ENCODE measurements around the gene STXBP6. TPM values are rescaled to one million over a fixed set of nuclear protein-coding genes. Genes with fewer than 3 reads are reported as not detected.

STXBP6 gene
- total and polyA plus RNA-seq, 2 of the 13 experiments (the other 11 are each of a cell fraction or from before 2014, with no cell fraction given): 35.3 to 42.8 TPM

DNA sequence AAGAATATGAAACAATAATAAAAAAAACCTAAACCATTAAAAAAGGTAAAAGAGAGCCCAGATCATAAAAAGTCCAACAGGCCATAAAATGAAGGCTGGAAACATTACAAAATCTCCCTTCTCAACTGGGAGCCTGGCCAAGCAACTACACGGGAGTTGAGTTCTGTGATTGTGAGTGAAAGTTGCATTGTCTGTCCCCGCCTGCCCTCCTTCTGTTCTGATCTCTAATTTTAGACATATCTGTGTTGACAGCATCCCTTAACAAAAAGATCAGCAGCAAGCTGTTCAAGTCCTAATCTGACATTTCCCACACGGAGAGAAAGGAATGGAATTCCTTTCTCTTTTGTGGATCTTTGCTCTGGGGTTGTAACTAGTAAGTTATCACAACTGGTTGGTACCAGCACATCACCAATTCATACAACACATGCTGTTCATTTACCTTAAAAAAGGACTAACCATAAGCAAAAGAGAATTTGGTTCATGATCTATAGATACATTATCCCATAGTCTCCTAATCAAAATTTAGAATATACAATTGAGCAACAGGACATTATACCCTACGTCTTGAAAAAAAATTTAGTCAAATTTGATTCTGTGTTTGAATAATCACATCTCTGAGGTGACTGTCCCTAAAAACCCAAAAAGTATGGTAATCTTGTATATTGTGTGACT, 210.9 kb downstream of the STXBP6 start (continued):
- TF ChIP-seq, protein P1, sequence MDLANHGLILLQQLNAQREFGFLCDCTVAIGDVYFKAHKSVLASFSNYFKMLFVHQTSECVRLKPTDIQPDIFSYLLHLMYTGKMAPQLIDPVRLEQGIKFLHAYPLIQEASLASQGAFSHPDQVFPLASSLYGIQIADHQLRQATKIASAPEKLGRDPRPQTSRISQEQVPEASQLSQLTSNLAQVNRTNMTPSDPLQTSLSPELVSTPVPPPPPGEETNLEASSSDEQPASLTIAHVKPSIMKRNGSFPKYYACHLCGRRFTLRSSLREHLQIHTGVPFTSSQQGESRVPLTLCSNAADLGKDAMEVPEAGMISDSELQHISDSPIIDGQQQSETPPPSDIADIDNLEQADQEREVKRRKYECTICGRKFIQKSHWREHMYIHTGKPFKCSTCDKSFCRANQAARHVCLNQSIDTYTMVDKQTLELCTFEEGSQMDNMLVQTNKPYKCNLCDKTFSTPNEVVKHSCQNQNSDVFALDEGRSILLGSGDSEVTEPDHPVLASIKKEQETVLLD (CRISPR knock-in tag; IDR thresholded peaks at IDR 0.05; ENCODE audit: low read depth): no peak
- TF ChIP-seq, protein P2, sequence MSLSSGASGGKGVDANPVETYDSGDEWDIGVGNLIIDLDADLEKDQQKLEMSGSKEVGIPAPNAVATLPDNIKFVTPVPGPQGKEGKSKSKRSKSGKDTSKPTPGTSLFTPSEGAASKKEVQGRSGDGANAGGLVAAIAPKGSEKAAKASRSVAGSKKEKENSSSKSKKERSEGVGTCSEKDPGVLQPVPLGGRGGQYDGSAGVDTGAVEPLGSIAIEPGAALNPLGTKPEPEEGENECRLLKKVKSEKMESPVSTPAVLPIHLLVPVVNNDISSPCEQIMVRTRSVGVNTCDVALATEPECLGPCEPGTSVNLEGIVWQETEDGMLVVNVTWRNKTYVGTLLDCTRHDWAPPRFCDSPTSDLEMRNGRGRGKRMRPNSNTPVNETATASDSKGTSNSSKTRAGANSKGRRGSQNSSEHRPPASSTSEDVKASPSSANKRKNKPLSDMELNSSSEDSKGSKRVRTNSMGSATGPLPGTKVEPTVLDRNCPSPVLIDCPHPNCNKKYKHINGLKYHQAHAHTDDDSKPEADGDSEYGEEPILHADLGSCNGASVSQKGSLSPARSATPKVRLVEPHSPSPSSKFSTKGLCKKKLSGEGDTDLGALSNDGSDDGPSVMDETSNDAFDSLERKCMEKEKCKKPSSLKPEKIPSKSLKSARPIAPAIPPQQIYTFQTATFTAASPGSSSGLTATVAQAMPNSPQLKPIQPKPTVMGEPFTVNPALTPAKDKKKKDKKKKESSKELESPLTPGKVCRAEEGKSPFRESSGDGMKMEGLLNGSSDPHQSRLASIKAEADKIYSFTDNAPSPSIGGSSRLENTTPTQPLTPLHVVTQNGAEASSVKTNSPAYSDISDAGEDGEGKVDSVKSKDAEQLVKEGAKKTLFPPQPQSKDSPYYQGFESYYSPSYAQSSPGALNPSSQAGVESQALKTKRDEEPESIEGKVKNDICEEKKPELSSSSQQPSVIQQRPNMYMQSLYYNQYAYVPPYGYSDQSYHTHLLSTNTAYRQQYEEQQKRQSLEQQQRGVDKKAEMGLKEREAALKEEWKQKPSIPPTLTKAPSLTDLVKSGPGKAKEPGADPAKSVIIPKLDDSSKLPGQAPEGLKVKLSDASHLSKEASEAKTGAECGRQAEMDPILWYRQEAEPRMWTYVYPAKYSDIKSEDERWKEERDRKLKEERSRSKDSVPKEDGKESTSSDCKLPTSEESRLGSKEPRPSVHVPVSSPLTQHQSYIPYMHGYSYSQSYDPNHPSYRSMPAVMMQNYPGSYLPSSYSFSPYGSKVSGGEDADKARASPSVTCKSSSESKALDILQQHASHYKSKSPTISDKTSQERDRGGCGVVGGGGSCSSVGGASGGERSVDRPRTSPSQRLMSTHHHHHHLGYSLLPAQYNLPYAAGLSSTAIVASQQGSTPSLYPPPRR (CRISPR knock-in tag; IDR thresholded peaks at IDR 0.05; ENCODE audit: borderline replicate concordance): no peak
- no peak for TF ChIP-seq CHD4 (IDR thresholded peaks at IDR 0.05; ENCODE audit: borderline replicate concordance, low read length)
- TF ChIP-seq, protein P3, sequence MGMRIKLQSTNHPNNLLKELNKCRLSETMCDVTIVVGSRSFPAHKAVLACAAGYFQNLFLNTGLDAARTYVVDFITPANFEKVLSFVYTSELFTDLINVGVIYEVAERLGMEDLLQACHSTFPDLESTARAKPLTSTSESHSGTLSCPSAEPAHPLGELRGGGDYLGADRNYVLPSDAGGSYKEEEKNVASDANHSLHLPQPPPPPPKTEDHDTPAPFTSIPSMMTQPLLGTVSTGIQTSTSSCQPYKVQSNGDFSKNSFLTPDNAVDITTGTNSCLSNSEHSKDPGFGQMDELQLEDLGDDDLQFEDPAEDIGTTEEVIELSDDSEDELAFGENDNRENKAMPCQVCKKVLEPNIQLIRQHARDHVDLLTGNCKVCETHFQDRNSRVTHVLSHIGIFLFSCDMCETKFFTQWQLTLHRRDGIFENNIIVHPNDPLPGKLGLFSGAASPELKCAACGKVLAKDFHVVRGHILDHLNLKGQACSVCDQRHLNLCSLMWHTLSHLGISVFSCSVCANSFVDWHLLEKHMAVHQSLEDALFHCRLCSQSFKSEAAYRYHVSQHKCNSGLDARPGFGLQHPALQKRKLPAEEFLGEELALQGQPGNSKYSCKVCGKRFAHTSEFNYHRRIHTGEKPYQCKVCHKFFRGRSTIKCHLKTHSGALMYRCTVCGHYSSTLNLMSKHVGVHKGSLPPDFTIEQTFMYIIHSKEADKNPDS (CRISPR knock-in tag; IDR thresholded peaks at IDR 0.05): no peak
- TF ChIP-seq SMARCC2 (IDR thresholded peaks at IDR 0.05): no peak
- TF ChIP-seq ZNF598 (CRISPR knock-in tag; IDR thresholded peaks at IDR 0.05; ENCODE audit: borderline replicate concordance): no peak
- no peak for TF ChIP-seq RXRA (CRISPR knock-in tag; IDR thresholded peaks at IDR 0.05)
- TF ChIP-seq, protein P4, sequence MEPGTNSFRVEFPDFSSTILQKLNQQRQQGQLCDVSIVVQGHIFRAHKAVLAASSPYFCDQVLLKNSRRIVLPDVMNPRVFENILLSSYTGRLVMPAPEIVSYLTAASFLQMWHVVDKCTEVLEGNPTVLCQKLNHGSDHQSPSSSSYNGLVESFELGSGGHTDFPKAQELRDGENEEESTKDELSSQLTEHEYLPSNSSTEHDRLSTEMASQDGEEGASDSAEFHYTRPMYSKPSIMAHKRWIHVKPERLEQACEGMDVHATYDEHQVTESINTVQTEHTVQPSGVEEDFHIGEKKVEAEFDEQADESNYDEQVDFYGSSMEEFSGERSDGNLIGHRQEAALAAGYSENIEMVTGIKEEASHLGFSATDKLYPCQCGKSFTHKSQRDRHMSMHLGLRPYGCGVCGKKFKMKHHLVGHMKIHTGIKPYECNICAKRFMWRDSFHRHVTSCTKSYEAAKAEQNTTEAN (CRISPR knock-in tag; conservative IDR thresholded peaks at IDR 0.05): peak; percentile 29; the same call in 1 of the 2 replicates
- TF ChIP-seq EHMT2 (IDR thresholded peaks at IDR 0.05; ENCODE audit: borderline replicate concordance, low read depth, low read length): peak; percentile 60; the same call in 1 of the 2 replicates
- TF ChIP-seq, protein P5, sequence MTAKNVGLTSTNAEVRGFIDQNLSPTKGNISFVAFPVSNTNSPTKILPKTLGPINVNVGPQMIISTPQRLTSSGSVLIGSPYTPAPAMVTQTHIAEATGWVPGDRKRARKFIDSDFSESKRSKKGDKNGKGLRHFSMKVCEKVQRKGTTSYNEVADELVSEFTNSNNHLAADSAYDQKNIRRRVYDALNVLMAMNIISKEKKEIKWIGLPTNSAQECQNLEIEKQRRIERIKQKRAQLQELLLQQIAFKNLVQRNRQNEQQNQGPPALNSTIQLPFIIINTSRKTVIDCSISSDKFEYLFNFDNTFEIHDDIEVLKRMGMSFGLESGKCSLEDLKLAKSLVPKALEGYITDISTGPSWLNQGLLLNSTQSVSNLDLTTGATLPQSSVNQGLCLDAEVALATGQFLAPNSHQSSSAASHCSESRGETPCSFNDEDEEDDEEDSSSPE (CRISPR knock-in tag; IDR thresholded peaks at IDR 0.05): peak; percentile 9; the same call in 1 of the 2 replicates
- no peak for TF ChIP-seq AGO2 (optimal IDR thresholded peaks at IDR 0.05; ENCODE audit: low read depth, low read length)
- TF ChIP-seq, protein P6, sequence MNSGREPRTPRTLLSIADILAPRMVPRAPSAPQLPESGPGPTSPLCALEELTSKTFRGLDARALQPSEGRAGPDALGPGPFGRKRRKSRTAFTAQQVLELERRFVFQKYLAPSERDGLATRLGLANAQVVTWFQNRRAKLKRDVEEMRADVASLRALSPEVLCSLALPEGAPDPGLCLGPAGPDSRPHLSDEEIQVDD (CRISPR knock-in tag; IDR thresholded peaks at IDR 0.05; ENCODE audit: borderline replicate concordance): no peak
- TF ChIP-seq, protein P7, sequence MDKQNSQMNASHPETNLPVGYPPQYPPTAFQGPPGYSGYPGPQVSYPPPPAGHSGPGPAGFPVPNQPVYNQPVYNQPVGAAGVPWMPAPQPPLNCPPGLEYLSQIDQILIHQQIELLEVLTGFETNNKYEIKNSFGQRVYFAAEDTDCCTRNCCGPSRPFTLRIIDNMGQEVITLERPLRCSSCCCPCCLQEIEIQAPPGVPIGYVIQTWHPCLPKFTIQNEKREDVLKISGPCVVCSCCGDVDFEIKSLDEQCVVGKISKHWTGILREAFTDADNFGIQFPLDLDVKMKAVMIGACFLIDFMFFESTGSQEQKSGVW (CRISPR knock-in tag; IDR thresholded peaks at IDR 0.05; ENCODE audit: borderline replicate concordance): no peak

Data from HepG2 (cell line).